ENCODE data around the gene C16orf95.

Gene C16orf95

DNA sequence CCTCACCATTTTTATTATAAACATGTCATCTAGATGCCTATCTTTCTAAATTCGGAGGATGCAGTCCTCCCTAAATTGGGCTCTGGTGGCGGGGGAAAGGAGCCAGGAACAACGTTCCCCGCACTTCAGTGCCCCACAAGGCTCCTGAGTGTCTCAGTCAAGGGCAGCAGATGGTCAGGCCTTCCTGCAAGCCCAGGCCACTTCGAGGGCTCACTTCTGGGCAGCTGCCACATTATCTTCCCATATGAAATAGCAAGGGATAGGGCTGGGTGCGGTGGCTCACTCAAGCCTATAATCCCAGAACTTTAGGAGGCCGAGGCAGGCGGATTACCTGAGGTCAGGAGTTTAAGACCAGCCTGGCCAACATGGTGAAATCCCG, 34.1 kb upstream of the C16orf95 start:
- H3K27me3 ChIP-seq (ENCODE audit: insufficient read depth, poor library complexity, severe bottlenecking), result no peaks in the 10 kb centered on the region
- no peak for ATAC-seq (ENCODE audit: low read depth)
- no peaks in the 10 kb centered on the region for H3K9me3 ChIP-seq (ENCODE audit: severe bottlenecking)
- no peak for DNase-seq (ENCODE audit: low spot score)
- H3K4me1 ChIP-seq (ENCODE audit: insufficient read depth, poor library complexity, severe bottlenecking), result no peaks in the 10 kb centered on the region
- no peak overlapping the region for H3K4me3 ChIP-seq (ENCODE audit: severe bottlenecking)
- peaks cover 14% of the 10 kb centered on the region for H3K36me3 ChIP-seq (ENCODE audit: low read depth)
- H3K27ac ChIP-seq (ENCODE audit: poor library complexity, severe bottlenecking), result no peak overlapping the region
- TF ChIP-seq CTCF (IDR thresholded peaks at IDR 0.05; ENCODE audit: poor library complexity, severe bottlenecking), result no peak

- Histone ChIP-seq H3K36me3 (ENCODE audit: low read depth) (peaks cover 14% of the 10 kb centered on the region), H3K9me3 (ENCODE audit: severe bottlenecking) (no peaks in the 10 kb centered on the region), H3K4me3 (ENCODE audit: severe bottlenecking) (no peak overlapping the region), H3K27ac (ENCODE audit: poor library complexity, severe bottlenecking) (no peak overlapping the region), H3K4me1 (ENCODE audit: insufficient read depth, poor library complexity, severe bottlenecking) (no peaks in the 10 kb centered on the region), H3K27me3 (ENCODE audit: insufficient read depth, poor library complexity, severe bottlenecking) (no peaks in the 10 kb centered on the region)
- no peak for ATAC-seq (ENCODE audit: low read depth)
- DNase-seq (ENCODE audit: low spot score), result no peak
- no peak for TF ChIP-seq CTCF (IDR thresholded peaks at IDR 0.05; ENCODE audit: poor library complexity, severe bottlenecking)
Observed at GRCh38 chr16:87350681-87351319, 33.6 kb upstream of the C16orf95 start.

GRCh38 chr16:87350031-87350430, 32.8 kb upstream of the C16orf95 start:
- no peaks in the 10 kb centered on the region for H3K27me3 ChIP-seq (ENCODE audit: insufficient read depth, poor library complexity, severe bottlenecking)
- H3K27ac ChIP-seq (ENCODE audit: poor library complexity, severe bottlenecking), result no peak overlapping the region
- ATAC-seq (ENCODE audit: low read depth) (no peak), DNase-seq (ENCODE audit: low spot score) (no peak)
- peaks cover 14% of the 10 kb centered on the region for H3K36me3 ChIP-seq (ENCODE audit: low read depth)
- no peaks in the 10 kb centered on the region for H3K4me1 ChIP-seq (ENCODE audit: insufficient read depth, poor library complexity, severe bottlenecking)
- H3K9me3 ChIP-seq (ENCODE audit: severe bottlenecking), result no peaks in the 10 kb centered on the region
- no peak overlapping the region for H3K4me3 ChIP-seq (ENCODE audit: severe bottlenecking)
- no peak for TF ChIP-seq CTCF (IDR thresholded peaks at IDR 0.05; ENCODE audit: poor library complexity, severe bottlenecking)

GRCh38 chr16:87348616-87349157, 31.5 kb upstream of the C16orf95 start:
- no peaks in the 10 kb centered on the region for H3K27me3 ChIP-seq (ENCODE audit: insufficient read depth, poor library complexity, severe bottlenecking)
- H3K27ac ChIP-seq (ENCODE audit: poor library complexity, severe bottlenecking), result no peak overlapping the region
- H3K36me3 ChIP-seq (ENCODE audit: low read depth), result peaks cover 14% of the 10 kb centered on the region
- TF ChIP-seq CTCF (IDR thresholded peaks at IDR 0.05; ENCODE audit: poor library complexity, severe bottlenecking), result no peak
- H3K4me1 ChIP-seq (ENCODE audit: insufficient read depth, poor library complexity, severe bottlenecking), result no peaks in the 10 kb centered on the region
- no peak for DNase-seq (ENCODE audit: low spot score)
- no peaks in the 10 kb centered on the region for H3K9me3 ChIP-seq (ENCODE audit: severe bottlenecking)
- H3K4me3 ChIP-seq (ENCODE audit: severe bottlenecking), result no peak overlapping the region
- no peak; the same call in 2 of the 3 replicates for ATAC-seq (ENCODE audit: low read depth)

- no peak overlapping the region for H3K4me3 ChIP-seq (ENCODE audit: severe bottlenecking)
- TF ChIP-seq CTCF (IDR thresholded peaks at IDR 0.05; ENCODE audit: poor library complexity, severe bottlenecking), result no peak
- DNase-seq (ENCODE audit: low spot score) (peak; percentile 49), ATAC-seq (ENCODE audit: low read depth) (no peak)
- H3K27me3 ChIP-seq (ENCODE audit: insufficient read depth, poor library complexity, severe bottlenecking), result no peaks in the 10 kb centered on the region
- peaks cover 16% of the 10 kb centered on the region for H3K36me3 ChIP-seq (ENCODE audit: low read depth)
- H3K27ac ChIP-seq (ENCODE audit: poor library complexity, severe bottlenecking), result no peak overlapping the region
- H3K9me3 ChIP-seq (ENCODE audit: severe bottlenecking), result no peaks in the 10 kb centered on the region
- no peaks in the 10 kb centered on the region for H3K4me1 ChIP-seq (ENCODE audit: insufficient read depth, poor library complexity, severe bottlenecking)
Observed at GRCh38 chr16:87347932-87348615, 30.9 kb upstream of the C16orf95 start.

All from RWPE2 (cell line).